Thyroid gland (tissue), 4 donors: ENCODE measurements around the gene RCOR2.

Source experiments
- POLR2A ChIP-seq, 2 donors: fragments of 450-650 bp; IDR thresholded peaks; one replicate each; pipeline ENCODE4 v1.6.1; 2017; ENCODE audit warnings: antibody characterized with exemption in 2 of 2, mild to moderate bottlenecking in 2 of 2, moderate library complexity in 1 of 2
- TF ChIP-seq, protein P1 (sequence below), 6 experiments: fragments of 200-600 bp in 3 of 6; fragments of 450-650 bp in 3 of 6; sonication (generic) in 3 of 6; IDR thresholded peaks; one replicate each; pipeline ENCODE4 v1.5.1; 2016 to 2019; ENCODE audit warnings: antibody characterized with exemption in 6 of 6, mild to moderate bottlenecking in 2 of 6, inconsistent platforms in 1 of 6, moderate library complexity in 1 of 6

DNA sequence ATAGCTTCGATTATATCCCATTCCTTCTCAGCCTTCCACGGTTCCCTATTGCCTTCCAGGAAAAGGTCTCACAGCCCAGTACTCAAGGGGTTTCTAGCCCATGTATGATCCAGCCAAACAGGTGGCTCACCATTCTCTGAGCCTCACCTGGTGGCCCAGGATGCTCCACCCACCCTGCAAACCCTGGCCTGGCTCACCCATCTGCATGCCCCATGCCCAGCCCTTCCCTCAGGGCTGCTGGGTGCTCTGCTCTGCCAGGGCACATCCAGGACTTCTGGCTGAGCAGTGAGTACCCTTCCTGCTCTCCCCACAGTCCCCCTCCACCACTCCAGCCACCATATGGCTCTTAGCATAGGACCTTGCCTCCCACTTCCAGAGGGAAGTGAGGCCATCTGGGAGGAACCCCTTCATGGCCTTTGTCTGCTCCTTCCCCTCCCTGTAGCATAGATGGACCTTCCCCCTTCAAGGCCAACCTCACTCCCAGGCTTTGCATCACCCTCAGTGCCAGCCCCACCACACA lies 5.8 kb upstream of the RCOR2 start:
- no peak for TF ChIP-seq POLR2A (IDR thresholded peaks at IDR 0.05)
- TF ChIP-seq, protein P1, sequence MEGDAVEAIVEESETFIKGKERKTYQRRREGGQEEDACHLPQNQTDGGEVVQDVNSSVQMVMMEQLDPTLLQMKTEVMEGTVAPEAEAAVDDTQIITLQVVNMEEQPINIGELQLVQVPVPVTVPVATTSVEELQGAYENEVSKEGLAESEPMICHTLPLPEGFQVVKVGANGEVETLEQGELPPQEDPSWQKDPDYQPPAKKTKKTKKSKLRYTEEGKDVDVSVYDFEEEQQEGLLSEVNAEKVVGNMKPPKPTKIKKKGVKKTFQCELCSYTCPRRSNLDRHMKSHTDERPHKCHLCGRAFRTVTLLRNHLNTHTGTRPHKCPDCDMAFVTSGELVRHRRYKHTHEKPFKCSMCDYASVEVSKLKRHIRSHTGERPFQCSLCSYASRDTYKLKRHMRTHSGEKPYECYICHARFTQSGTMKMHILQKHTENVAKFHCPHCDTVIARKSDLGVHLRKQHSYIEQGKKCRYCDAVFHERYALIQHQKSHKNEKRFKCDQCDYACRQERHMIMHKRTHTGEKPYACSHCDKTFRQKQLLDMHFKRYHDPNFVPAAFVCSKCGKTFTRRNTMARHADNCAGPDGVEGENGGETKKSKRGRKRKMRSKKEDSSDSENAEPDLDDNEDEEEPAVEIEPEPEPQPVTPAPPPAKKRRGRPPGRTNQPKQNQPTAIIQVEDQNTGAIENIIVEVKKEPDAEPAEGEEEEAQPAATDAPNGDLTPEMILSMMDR (IDR thresholded peaks at IDR 0.05) = no peak
